HG02642 (cell line): ENCODE data around the gene KIF6.

Source experiments
- ATAC-seq: cut with Tn5 transposase; IDR thresholded peaks from one replicate; pipeline ENCODE4 v1.9.1; 2021; ENCODE audit warnings: mild to moderate bottlenecking; ENCODE audit not compliant: unreplicated experiment, poor library complexity

The KIF6 gene

GRCh38 chr6:39468385-39468784, 256.8 kb downstream of the KIF6 start:
- ATAC-seq, result no peak

DNA sequence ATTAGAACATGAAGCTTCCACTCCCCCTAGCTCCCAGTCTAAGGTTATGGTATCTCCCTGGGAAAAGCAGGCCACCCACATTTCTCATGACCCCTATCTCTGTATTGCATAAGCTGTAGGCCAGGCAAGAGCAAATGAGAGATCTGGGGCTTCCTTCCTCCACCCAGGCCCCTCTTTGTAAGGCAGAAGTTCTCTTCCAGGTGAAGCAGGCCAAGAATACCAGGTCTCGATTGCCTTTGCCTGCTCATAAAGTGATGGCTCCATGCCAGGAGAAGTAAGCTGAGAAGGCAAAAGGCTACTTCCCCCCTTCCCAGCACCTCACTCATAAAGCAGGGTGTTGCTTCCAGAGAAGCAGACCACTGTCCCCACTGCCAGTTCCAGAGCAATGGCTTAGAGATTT, 258.6 kb downstream of the KIF6 start:
- no peak for ATAC-seq

DNA sequence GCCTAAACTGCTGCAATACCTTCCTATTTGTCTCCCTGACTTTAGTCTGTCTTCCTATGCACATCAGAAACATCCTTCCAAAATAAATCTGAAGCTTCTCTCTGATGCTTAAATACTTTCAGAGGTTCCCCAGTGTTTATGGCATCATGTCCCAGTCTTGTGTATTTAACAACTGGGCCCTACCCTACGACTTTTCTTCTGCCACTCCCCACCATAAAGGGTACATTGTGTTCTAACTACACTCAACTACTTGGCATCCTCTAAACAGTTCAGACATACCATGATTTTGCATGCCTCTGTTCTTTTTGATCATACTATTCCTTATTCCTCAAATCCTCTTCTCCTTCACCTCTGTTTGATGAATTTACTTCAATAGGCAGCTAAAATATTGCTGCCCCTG, 259.7 kb downstream of the KIF6 start:
- no peak for ATAC-seq

DNA sequence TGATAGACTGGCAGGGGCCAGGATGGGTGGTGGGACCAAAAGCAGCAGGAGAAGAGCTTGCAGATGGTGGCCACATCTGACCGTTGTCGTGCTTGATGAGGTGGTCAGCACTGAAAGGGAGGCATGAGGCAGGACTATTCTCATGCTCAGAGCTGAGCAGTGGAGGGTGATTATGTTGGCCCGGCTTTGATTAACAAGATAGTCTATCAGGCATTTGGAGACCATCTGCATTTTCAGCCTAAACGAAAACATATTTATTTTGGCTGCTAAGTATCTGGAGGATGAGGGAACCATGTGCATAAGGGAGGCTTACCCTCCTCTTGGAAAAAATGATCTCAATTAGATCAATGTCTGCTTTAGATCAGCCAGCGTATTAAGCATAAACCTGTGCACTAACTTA, 261.1 kb downstream of the KIF6 start:
- ATAC-seq, result no peak

DNA sequence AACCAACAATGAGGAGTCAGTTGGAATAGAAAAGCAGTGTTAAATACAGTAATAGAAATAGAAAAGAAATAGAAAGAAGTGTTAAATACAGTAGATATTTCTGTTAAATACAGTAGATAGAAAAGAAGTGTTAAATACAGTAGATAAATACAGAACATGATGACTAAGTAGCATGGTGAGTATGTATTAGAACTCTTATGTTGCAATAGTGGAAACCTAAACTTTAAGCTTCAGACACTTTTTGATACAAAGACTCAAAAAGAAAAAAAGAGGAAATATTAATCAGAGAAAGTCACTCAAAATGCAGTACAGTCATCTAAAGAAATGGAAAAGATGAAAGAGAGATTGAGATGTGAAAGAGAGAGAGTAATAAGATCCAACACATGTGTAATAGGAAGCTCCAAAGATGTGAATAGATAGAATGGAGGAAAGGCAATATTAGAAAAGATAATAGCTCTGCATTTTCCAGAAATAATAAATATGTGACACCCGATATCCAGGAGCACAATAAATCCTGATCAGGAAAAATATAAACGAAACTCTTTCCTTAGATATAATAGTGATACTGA, 271.2 kb downstream of the KIF6 start:
- no peak for ATAC-seq

DNA sequence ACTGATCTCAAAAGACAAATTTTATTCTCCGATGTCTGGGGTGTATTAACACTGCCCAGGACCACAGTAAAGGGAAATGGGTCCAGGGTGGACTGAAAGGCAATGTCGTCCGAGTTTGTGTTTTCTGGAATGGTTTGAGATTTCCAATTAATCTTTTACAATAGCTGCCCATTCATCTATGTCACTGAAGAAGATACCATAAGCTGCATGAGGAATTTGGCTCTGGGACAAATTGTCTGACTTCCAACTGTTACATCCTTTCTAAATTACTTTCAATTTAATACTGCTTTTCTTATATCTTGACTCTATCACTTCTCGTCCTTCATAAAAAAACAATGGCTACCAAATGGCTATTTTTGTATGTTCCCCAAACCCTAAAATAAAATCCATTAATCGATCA, 272.0 kb downstream of the KIF6 start:
- ATAC-seq, result no peak

DNA sequence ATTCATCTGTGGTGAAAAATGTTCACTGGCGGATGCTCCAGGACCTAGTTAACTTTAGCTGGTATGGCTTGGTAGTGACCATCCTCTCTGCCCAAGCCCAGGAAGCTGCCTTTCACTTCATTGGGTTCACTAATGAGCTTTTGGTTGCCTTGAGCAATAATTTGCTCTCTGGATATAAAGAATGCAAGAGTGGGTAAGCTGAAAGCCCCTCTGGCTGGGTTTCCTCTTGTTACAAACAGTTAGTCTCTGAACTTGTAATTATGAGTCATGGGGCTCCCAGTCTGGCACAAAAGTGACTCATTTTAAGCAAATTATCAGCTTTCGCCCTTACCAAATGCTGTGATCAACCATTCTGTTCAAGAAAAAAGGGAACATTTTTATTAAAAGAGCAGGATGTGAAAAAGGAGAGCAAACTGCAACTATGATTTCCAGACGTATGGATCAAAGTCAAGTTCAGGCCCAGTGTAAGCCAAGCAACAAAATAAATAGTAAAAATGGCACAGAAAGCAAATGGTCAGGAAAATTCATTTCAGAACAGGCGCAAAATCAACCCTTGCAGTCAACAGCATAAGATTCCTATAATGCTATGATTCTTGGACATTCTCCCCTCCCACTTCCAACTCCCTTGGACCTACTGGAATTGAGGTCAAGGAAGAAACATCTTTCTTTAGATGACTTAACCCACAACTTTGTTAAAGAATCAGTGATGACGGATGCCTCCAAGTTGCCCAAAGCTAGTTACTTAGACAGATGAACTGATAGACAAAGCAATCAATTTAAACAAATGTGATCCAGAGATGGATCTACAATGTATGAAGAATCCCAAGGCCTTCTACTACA, 272.7 kb downstream of the KIF6 start:
- no peak for ATAC-seq

DNA sequence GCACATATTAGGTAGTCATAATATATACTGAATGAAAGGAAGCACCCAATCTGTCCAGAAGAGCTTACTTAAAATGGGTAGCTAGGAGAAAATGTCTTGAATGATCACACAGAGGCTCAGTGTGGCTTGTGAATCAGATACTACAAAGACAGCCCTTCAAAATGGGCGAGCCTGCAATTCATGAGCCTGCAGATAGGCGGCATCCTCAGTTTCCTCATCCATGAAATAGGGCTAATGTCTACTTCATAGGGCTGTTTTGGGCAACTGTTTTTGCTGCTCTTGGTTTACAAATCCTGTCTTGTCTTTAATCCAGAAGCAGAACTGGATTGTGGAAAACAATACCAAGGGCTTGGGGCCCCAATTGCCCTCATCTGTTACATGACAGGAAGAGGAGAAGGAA, 273.4 kb downstream of the KIF6 start:
- ATAC-seq, result no peak

GRCh38 chr6:39449022-39449421, 276.2 kb downstream of the KIF6 start:
- no peak for ATAC-seq

- ATAC-seq, result no peak
Observed at GRCh38 chr6:39446909-39447308, 278.3 kb downstream of the KIF6 start.

GRCh38 chr6:39445667-39446066, 279.5 kb downstream of the KIF6 start:
- no peak for ATAC-seq

- ATAC-seq, result no peak
Observed at GRCh38 chr6:39444479-39445019, 280.7 kb downstream of the KIF6 start.

DNA sequence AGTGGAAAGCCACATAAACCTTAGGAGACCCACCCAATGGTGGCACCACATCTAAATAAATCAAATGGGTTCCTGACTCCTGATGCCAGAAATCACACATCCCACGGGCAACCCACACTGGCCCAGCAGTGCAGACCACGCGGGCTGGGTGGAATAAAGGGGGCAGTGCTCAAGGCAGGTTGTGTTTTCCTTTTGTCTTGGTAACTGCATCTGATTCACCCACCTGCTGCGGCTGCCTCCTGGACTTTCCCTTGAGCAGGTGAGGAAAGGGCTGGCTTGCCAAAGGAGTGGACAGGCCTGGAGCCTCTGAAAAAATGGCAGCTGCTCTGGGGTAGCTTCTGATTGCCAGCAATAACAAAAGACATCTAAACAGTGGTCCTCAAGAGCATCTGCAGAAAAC, 283.2 kb downstream of the KIF6 start:
- no peak for ATAC-seq

DNA sequence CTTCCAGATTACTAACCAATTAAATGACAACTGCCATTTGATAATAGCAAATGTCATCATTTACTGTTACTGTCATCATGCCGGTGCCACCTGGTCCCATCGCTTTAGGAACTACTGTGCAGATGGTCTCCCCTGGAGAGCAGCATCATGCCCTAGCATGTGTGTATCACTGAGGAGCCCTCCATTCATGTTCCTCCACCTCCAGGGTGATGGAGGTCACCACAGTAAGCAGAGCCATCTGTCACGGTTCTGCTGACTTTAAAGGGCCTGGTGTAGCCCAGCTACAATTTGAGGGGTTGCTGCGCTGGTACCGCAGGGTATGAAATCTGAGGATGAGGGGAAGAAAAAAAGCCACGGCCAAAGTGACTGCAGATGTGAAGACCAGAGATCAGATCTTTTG, 283.9 kb downstream of the KIF6 start:
- no peak for ATAC-seq

DNA sequence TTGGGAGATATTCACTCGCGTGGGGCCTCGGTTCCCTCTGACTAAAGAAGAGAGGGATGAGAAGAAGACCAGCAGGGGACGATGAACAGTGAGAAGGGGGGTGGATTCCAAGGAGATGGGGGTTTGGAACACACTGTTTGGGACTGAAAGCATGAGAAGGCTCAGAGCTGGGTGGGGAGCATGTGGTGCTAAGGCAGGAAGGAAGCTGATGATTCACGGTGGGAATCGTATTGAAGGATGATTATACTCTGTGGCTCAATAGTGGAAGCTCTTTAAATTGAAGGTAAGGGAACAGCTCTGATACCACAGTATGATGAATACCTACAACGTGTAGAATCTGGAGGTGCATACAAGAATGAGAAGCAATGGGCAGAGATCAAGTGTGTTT, 285.2 kb downstream of the KIF6 start:
- ATAC-seq, result no peak

- no peak for ATAC-seq
Observed at GRCh38 chr6:39439342-39440038, 285.7 kb downstream of the KIF6 start.

GRCh38 chr6:39433630-39434029, 291.6 kb downstream of the KIF6 start:
- no peak for ATAC-seq

DNA sequence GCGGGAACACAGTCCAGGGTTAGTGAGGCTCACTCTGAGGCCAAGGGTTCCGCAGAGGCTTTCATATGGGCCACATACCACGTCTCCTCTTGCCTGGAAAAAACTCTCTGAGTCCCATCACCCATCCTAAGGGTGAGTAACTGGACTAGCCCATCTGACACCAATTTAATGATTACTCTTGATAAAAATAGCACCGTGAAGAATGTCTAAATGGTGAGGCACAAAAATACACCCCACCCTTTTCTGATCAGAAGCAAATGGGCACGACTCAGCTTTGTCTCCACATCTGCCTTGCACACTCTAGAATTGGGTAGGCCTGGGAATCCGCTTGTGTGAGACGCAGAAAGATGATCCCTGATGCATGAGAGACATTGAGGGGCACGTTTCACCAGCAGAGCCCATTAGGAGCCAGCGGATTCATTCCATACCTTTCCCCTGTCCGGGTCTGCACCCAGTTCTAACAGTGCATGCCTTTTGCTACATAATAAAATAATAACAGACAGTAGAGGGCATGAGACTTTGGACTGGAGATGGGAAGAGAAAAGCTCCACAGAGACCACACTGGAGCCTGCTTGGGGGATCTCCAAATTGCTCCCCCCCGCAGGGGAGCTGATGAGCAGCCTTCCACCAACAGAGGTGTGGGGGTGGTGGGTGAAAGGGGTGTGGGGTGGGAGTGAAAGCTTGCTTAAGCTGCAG, 292.7 kb downstream of the KIF6 start:
- no peak for ATAC-seq

DNA sequence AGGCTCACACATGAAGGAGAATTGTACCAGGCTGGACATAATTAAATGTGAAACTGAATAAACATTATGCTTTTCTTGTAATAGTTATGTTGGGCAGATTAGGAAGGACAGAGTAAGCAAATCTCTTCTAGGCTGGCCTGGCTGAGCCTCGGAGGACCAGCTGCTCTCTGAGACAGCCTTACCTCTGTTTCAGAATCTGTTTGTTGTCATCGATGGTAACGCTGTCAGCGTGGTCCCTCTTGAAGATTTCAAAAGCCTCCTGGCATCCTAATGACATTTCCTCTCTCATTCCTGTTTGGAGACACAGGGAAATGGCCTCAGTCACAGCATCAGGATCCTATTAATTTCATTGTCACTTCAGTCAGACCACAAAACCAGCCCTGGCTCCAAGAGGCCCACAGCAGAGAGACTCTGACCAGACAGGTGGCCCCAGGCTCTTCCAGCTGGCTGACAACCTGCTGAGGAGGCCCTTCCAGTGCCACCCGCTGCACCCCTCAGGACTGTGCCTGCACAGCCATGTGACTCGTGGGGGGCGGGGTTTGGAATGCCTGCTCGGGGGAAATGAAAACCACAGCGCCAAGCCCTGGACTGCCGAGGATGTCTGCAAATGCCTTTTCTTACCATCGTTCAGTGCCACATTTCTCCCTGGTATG, 294.2 kb downstream of the KIF6 start:
- no peak for ATAC-seq

DNA sequence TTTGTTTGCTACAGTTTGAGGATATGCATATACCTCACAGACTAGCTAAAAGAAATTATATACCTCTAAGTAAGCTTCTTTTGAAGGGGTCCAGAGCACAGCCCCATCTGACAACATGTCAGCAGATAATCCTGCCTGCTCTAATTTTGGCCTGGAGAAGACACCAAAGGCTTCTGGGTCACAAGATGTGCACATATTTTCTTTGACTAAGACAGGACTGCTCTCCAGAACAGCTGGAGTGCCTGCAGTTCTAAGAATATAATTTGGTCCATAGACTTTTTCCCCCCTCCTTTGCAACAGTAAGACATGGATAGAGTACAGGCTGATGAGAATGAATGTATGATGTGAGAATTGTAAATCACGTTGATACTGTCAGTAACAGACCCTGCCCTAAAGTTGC, 294.8 kb downstream of the KIF6 start:
- ATAC-seq, result no peak
